HG03571 (cell line): ENCODE data around the gene TNRC6C.

Experiments used
- ATAC-seq: cut with Tn5 transposase; IDR thresholded peaks from one replicate; pipeline ENCODE4 v1.9.1; 2021; ENCODE audit not compliant: unreplicated experiment

Gene TNRC6C

DNA sequence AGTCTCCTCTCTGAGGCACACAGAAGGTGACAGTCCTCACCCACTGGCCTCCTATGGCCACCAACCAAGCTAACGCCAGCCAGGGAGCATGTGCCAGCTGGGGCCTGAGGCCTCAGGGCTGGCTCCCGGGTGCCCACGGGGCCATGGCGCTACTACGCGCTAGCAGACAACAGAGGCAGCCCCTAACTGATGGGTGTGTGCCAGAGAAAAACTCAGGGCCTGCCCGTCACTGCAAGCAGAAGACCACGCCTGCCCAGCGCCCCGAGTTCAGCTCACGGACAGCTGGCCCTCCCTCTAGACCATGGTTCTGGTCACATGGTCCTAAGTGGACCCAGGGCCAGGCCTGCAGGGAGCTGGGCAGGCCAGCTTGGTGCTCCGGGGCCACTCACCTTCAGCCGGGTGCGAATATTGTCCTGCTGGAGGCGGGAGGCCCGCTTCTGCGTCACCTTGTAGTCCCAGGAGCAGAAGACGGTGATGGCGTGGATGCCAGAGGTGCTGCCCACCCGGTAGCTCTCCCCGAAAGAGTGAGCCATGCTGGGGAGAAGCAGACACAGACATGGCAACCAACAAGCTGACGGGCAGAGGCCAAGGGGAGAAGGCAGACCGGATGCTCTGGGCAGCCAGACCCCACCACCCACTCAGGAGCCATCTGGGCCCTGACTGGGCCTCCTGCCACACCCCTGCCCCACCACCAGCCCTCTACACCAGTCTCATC is 163.9 kb downstream of the TNRC6C start:
- ATAC-seq: no peak

DNA sequence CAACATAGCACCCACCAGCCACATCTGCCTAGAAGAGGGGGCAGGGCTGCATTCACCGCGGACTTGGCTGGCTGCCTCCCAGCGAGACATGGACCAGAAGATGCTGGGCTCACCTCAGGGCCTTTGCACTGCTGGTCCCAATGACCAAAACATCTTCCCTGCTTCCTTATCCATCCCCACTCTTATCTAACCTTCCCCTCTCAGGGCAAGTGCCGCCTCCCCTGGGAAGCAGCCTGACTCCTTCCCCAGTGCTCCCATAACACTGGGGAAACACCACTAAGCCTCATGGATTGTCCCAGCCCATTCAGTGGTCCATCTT is 164.4 kb downstream of the TNRC6C start:
- no peak for ATAC-seq

DNA sequence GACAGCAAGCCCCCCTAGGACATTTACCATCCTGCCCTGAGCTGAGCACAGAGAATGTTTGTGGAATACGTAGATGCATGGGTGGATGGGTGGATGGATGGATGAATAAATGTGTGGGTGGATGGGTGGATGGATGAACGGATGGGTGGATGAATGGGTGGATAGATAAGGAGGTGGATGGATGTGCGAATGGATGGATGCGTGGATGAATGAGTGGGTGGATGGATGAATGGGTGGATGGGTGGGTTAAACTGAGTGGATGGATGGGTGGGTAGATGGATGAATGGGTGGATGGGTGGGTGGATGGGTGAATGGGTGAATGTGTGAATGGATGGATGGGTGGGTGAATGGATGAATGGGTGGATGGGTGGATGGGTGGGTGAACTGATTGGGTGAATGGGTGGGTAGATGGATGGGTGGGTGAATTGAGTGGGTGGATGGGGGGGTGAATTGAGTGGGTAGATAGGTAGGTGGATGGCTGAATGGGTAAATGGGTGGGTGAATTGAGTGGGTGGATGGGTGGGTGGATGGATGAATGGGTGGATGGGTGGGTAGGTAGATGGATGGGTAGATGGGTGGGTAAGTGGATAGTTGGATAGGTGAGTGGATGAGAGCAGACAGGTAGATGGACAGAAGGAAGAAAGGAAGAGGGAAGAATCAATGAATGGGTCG is 164.9 kb downstream of the TNRC6C start:
- ATAC-seq: no peak

DNA sequence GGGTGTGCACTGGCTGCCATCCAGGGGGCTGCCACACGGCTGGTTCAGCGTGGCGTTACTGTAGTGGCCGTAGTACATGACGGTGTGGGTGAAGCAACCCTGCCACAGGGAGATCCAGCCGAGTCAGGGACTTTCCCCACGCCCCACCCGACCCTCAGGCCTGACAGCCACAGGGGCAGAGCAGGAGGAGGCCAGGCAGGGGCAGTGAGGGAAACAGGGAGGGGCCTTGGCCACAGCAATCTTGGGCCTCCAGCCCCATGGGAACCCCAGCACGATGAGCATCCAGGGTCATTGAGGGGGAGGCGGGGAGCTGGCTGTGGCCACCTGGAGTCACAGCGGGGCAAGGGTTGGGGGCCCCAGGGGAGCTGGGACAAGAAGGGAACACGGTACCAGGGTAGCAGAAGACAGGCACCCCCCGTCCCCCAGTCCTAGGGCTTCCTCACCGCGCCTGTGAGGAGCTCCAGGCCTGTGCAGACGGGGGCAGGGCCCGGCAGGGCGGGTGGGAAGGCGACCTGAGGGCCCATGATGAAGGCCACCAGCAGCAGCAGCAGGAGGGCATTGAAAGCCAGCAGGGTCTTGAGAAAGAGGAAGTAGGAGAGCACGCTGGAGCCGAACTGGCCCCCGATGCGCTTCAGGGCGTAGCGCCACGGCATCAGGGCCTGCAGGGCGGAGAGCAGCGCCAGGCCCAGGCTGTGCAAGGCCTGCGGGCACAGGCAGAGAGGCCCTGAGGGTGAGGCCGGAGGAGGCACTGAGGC is 165.8 kb downstream of the TNRC6C start:
- ATAC-seq: no peak

DNA sequence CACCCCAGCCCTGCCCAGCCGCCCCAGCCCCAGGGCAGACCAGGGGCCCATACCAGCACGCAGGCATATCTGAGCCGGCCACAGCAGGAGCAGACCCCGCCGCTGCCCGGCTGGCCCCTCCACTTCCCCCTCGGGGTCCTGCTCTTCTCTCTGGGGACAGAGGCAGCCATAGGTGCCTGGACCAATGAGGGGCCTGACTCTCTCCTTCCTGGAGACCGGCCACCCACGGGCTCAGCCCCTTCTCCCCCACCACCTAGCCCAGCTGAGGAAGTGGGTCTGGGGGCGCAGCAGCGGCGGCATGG is 166.3 kb downstream of the TNRC6C start:
- no peak for ATAC-seq

DNA sequence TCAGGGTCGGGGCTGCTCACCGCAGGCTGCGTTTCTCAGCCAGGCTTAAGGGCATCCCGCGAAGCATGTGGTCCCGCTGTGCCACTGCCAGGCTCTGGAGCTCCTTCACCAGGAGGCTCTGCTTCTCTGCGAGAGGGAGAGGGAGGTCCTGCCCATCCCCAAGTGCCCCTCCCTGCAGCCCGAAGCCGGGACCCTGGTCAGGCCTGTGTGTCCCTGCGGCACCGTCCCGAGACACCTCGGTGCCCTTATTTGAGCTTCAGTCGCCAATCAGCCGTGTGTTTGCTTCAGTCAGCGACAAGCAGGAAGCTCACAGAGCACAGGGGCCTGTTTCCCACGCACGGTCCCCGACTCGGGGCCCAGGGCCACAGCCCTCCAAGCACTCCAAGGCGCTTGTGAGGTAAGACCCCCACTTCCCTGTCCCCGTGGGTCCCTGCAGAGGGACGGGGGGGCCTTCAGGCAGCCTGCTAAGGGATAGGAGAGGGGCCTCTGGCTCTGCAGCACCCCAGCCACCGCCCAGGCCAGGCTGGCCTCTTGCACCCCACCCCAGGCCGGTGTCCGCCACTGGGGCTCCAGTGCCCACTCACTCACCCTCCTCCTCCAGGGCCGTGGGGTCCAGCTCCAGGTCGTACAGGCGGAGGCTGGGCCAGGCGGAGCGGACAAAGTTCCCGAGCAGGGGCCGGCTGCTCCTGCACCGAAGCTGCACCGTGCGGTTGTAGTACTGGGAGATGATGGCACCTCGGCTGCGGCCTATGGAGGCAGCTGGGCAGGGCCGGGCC is 166.8 kb downstream of the TNRC6C start:
- no peak for ATAC-seq

DNA sequence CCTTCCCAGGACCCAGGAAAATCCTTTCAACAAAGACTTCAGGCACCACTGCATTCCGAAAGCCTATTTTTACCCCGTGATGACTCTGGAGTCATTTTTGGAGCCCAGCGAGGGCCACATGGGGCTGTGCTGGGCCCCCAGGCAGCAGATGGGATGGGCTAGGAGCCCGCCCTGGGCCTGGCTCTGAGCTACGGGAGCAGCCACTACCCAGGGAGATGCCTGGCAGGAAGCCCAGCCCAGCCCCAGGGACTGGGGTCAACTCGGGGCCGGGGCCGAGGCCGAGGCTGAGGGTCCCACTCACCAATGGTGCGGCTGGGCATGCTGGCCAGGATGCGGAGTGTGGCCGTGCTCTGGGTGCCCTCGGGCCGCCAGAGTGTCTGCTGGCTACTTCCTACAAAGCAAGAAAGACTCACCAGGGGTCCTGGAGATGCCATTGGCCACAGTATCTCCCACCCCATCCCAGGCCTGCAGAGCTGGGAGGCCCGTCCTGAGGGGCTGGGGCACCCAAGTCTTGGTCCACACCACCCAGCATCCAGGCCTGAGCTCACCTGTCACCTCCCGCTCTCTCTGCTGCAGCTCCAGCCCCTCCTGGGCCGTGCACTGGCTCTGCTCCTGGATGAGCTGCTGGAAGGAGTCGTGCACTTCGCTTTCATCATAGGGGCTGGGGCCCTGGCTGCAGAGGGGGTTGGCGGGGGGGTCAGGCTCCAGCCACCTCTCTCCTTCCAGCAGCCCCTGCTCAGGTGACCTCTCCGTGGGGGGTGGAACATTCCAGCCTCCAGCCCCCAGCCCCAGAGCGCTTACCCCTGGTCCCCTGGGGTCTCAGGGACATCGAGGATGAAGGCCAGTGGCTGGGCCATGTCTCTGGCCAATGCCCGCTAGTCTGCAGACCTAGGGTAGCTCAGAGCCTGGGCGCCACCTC is 167.7 kb downstream of the TNRC6C start:
- ATAC-seq: no peak

DNA sequence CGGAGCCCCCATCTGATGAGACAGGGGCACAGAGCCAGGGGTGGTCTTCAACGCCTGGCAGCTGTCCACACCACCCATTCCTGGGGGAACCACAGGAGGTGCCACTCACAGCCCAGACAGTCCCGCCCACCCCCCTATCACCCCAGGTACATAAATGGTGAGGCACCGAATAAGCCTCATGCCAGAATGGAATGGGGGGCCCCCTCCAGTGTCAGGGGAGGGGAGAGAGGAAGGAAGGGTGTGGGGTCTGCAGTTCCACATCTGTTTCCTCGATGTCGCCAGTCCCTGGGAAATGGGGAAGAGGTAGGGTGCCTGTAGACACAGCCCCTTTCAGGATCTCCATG is 168.4 kb downstream of the TNRC6C start:
- no peak for ATAC-seq

DNA sequence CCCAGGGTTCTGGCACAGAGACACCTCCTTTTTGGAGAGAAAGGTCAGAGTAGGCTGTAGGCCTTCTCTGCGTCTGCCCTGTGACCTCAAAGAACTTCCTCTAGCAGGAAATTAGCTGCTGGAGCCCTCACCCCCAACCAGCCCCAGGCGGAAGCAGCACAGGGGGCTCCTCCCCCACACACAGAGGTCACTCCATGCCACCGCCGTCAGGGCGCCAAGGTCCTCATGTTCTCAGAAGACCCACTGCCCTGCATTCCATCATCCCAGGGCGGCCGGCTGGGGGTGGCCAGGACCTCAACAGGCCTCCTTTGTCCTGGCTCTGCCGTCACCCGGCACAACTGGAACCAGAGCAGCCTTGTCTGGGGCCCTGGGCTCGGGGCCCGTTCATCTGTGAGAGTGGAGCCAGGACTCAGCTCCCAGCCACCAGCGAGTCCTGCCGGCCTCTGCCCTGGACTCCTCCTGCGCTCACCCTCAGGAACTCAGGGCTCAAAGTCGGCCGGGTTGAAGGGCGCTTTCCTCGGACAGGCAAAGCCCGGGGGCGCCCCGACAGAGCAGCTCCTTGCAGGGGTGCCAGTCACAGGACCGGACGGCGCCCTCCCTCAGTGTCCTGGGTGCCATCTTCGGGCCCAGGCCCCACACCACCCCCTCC is 168.9 kb downstream of the TNRC6C start:
- ATAC-seq: no peak

DNA sequence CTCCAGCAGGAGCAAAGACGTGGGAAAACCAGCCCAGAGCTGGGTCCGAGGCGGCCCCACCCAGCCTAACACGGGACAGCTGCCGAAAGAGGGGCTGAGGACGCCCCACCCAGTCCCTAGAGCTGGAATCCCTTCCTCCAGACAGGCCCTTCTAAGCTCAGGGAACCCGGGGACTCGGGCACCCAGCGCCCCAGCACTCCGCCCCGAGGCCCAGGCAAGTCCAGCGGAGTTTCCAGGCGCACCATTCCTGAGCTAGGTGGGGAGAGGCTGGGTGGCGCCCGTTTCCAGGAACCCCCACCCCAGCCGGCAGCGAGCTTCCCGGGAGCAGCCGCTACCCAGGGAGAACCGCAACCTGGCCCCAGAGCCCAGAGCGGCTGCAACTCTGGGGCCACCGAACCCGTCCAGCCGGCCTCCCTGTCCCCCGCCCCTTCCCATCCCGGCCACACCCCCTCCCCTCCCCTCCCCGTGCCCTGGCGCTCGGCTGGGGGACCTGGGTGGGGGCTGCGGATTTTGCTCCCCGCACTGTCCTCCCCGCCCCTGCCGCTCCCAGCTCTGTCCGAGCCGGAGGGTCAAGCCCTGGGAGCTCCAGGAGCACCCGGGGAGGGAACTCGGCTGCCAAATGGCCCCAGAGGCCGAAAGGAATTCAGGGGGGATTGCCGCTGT is 169.5 kb downstream of the TNRC6C start:
- ATAC-seq: no peak

DNA sequence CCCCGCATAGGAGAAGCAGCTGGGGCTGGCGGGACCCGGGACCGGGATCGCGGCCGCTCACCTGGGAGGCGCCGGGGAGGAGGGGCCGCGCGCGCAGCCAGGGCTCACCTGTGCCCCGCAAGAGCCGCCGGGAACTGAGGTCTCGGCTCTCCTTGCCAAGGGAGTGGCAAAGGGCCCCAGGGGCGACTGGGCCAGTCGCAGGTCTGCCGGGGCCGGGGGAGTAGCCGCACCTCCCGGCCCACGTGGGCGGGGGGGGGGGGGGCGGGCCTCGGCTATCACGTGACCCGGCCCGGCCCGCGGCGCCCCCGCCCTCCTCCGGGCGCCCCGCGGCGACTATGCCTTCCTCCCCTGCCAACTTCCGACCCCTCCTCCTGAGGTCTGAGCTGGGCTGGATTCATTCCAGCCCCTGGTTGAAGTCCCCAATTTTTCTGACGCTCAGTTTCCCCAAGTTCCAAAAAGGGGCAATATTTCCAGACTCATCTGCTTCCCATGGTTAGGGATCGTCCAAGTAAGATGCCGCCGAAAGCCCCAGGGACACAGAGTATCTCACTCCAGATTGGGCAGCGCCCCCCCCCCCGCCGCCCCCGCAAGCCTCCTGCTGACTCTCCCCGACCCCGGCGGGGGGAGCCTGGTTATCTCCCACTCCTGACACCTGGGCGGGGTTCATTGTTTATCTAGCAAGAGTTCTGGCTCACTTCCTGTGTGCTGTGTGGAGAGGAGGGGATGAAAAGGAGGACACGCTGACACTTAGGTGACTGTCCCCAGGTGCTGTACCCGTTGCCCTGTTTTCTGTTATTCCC is 170.2 kb downstream of the TNRC6C start, which contains the start of gene TMC6:
TMC6 (minus strand) TSS at position 205 of the 800 bp plus-strand sequence. CDS start 1,923 bp downstream, outside the sequence.
- ATAC-seq: no peak

DNA sequence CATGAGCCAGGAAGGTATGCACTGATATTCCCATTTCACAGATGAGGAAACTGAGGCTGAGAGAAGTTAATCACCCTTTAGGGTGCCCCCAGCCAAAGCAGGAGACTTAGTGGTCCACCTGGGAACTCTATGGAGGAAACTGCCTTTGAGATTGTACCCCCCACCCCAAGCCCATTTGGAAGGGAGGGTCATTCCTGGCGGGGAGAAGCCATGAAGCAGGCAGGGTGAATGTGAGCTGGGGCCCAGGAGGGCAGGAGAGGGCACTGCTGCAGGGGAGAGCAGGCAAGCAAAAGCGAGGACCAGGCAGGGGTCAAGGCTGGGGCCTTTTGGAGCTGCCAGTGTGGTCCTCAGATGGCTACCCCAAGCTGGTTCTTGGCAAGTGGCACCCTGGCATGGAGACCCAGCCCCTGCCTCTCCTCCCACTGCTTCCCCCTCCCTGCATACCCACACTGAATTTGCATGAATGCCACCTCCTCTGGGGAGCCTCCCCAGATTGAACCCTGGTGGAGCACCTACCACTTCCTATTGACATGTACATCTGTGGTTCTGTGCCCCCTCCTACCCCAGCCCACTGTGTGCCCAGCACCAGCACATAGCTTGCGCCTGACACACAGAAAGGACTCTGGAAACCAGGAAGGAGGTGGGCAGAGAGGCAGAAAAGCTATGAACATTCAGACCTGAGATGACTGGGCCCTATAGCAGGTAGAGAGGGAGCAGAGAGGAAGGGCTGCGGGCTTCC is 171.0 kb downstream of the TNRC6C start:
- no peak for ATAC-seq

DNA sequence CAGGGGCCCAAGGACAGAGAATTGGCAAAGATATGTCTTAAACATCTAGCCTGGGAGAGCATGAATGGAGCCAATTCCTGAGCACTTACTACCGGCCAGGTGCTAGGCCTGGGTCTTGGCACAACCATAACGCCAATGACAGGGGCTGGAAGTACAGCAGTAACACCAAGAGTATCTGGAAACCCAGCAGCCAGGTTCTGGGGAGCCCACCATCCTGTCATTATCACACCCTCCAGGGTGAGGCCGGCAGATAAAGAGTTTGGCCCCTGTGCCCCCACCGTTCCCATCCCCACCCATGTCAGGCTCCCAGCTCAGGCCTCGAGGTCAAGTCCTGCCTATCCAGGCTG is 171.6 kb downstream of the TNRC6C start:
- ATAC-seq: no peak

DNA sequence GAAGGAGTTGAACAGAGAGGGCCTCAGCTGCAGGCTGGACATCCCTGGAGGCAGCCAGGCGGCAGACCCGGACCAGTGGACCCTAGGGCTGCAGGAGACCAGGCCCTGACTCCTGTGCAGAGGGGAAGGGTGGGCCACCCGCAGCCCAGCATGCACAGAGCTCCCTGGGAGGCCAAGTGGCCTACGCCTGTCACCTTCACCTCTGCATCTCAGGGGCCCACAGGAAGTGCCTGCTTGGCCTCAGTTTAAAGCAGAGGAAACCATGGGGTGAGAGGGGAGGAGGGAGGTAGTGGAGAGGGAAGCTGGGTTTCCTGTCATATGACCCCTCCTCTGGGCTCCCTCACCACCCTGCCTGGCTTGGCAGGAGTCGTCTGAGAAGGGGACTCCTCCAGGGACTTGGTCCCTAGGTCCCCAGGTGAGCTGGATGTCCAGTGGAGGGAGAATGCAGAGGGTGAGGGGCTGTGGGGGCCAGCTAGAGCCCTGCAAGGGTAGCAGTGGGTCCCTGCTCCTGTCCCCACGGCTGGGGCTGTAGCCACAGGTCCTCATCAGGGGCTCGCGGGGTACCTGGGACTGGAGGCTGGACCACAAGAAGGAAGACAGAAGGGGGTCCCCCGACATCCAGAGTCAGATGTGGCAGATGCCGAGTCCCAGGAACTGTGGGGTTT is 172.1 kb downstream of the TNRC6C start, which contains the start of gene TMC8:
TMC8 (plus strand) TSS at position 335 of the 665 bp plus-strand sequence. CDS start 818 bp downstream, outside the sequence.
- no peak for ATAC-seq

DNA sequence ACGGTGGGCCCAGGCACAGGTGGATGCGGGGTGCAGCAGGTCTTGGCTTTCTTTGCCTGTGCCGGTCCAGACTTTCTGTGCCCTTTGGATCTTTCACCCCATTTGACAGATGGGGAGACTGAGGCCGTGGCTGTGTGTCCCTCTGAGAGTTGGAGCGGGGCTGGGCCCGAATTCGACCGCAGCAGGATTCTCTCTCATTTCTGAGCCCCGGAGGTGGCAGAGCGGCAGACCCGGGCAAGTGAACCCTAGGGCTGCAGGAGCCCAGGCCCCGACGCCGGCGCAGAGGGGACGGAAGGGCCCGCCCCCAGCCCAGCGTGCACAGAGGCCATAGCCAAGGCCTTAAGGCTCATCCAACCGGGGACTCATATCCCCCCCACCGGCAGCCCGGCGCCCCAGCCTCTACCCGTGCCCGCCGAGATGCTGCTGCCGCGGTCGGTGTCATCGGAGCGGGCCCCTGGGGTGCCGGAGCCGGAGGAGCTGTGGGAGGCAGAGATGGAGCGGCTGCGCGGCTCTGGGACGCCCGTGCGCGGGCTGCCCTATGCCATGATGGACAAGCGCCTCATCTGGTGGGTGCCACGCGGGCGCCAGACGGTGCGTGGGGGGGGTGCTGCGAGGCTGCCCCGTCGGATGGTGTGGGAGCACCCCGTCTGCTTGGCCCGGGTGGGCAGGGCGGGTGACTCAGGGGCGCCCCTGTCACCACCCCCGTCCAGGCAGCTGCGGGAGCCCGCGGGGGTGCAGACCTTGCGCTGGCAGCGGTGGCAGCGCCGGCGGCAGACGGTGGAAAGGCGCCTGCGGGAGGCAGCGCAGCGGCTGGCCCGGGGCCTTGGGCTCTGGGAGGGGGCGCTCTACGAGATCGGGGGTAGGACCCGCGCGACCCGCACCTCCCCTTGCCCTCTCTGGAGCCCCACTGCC is 172.9 kb downstream of the TNRC6C start:
- no peak for ATAC-seq

DNA sequence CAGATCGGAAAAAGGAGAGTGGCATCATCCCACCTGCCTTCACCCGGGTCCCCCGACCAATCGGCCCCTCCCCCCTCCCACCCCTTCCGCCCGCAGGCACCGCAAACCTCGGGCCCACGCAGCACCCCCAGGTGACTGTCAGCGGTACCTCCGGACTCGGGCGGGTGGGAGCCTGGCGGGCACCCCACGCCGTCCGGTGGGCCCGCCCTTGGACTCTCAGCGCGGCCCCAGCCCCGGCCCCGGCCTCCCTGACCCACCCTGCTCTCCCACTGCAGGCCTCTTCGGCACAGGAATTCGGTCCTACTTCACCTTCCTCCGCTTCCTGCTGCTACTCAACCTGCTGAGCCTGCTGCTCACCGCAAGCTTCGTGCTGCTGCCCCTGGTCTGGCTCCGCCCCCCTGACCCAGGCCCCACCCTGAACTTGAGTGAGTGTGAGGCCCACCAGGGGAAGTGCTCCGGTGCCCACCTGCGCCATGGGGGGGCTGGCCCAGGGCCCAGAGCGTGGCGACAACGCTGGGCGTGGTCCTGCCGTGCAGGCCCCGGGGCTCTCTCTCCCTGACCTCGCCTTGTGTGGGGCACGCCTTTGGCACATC is 173.7 kb downstream of the TNRC6C start:
- no peak for ATAC-seq
